ENCODE data around the gene CDK17.

The CDK17 gene

GRCh38 chr12:96239711-96240635, 160.3 kb downstream of the CDK17 start:
- DNase-seq (ENCODE audit: low read depth, low spot score), result no peak

DNA sequence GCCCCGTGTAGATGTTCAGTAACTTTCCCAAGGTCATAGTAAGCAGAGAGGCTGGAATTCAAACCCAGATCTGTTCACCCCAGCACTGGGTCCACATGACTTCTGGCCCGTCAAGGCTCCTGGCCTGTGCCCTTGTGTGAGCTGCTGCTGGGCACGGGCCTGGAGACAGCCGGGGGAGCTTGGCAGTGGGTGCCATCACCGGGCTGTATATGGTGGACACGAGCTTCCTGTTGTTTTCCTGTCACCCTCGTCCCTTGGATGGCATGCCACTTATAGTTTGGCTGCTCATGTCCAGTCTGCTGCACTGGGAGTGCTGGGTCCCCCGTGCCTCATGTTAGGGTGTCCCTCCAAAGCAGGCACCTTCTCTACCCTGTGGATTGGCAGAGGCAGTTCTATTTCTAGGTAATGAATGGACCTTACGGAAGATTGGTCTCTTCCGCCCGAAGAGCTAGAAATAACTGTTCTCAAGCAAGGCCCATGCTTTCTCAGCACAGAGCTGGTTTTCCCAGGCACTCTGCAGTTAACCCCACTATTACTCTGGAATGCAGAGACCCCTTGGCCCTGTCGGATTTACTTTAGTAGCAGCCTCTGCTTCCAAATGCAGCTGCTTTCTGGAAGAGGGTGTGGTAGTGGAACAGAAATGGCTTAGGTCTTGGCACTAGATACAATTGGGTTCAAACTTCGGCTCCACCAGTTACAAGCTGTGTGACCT, 161.7 kb downstream of the CDK17 start:
- DNase-seq (ENCODE audit: low read depth, low spot score), result no peak

DNA sequence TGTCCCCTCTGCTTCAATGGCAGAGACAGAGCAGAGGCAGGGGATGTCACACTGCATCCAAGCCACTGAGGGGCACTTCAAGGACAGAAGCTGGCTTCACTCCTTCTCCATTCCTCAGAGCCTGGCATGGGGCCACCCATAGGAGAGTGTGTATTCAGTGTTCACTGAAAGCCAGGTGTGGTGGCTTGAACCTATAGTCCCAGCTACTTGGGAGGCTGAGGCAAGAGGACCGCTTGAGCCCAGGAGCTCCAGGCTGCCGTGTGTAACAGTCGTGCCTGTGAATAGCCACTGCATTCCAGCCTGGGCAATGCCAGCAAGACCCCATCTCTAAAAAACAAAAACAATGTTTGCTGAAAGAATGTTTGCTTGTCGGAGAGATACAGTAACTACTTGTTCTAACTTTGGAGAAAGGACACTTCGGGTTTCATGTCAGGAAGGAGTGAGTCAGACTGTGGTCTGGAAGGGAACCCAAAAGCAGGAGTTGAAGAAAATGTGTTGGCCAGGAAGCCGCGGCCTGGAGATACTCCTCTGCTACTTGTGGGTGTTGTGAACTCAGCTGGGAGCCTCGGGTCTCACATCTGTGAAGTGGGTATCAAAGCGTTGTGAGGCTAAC, 162.7 kb downstream of the CDK17 start:
- no peak for DNase-seq (ENCODE audit: low read depth, low spot score)

GRCh38 chr12:96237035-96237434, 163.2 kb downstream of the CDK17 start:
- DNase-seq (ENCODE audit: low read depth, low spot score), result no peak

- no peak for DNase-seq (ENCODE audit: low read depth, low spot score)
These were observed 163.9 kb downstream of the CDK17 start for GRCh38 chr12:96236221-96236822.

DNA sequence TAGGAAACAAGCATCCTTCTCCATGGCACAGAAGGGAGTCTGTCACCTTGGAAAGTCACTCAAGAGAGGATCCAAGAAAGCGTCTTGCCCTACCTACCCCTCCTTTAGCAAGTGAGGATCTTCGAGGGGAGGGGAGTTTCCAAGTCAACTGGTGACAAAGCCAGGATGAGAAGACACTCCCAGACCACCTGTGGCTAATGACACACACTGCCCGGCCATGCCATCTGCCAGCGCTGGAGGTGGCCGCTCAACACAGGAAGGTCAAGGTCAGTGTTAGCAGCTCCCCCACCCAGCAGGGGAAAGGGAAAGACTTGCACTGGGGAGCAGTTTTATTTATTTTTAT, 164.8 kb downstream of the CDK17 start:
- DNase-seq (ENCODE audit: low read depth, low spot score), result no peak

DNA sequence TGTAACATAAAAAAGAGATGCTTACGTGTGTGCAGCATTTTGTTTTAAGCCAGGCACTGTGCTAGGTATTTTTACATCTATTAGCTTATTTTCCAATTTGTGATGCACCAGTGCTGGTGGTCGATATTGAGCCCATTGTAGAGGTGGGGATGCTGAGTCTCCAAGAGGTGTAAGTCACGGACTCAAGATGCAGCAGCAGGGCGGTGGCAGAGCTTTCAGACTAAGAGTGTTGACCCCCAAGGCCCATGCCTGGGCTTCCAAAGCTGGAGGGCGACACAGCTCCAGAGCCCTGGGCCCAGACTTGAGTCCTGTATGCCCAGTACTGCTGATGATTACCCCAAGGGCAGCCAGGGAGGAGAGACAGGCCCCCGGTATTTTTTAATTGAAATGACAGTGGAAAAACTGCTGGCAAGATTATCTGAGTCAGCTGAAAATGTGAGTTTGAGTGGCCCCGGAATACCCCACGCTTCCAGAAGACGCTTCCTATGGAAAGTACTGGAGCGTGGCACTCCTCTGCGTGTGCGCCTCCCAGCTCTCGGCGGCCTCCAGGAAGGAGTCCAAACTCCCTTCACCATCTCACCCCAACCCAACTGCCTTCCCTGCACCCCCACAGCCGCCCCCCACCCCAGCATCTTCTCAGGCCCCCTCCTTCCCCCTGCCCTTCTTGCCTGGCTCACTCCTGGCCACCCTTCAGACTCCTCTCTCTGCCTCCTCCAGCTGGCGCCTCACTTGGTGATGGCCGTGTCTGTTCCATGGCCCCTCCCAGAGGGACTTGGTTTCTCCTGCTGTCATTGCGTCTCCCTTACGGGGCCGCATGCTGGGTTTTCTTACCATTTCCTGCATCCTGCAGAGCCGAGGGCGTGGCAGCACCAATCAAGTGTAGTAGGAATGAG, 165.4 kb downstream of the CDK17 start:
- no peak for DNase-seq (ENCODE audit: low read depth, low spot score)

- no peak for DNase-seq (ENCODE audit: low read depth, low spot score)
These were observed 166.2 kb downstream of the CDK17 start for GRCh38 chr12:96233939-96234461.

DNA sequence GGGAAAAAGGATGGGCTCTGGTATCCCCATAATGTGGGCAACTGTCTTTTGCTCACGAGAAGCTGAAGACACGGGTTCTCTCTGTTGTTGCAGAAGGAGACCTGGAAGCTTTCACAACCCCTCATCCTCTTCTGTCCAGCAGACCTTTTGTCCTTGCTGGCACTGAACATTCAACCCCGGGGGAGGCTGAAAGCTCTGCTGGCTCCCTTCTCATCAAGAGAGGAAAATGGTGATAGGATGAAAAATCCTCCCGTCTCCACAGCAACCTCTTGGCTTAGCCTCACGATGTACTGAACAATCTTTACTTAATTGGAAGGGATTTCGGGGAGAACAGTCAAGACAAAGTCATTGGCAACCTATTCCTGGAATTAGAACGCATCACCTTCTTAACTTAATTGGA, 167.1 kb downstream of the CDK17 start:
- no peak for DNase-seq (ENCODE audit: low read depth, low spot score)

- no peak for DNase-seq (ENCODE audit: low read depth, low spot score)
These were observed 169.6 kb downstream of the CDK17 start for GRCh38 chr12:96230646-96231045.

- DNase-seq (ENCODE audit: low read depth, low spot score), result no peak
These were observed 171.5 kb downstream of the CDK17 start for GRCh38 chr12:96228566-96229248.
